Activated naive CD4-positive, alpha-beta T cell treated with anti-CD3 and anti-CD28 coated beads, Interleukin-2, amount 50 U/mL, for 24 hours (primary cell): ENCODE data around the gene TALDO1.
A peak's percentile ranks its signal among the peaks of the same experiment; 100 is the strongest.

ENCODE experiments used
- H3K27ac Mint-ChIP-seq: one replicate; pipeline ENCODE4 v1.8.0; 2021; ENCODE audit warnings: mild to moderate bottlenecking, mixed read lengths
- H3K27me3 Mint-ChIP-seq: one replicate; pipeline ENCODE4 v1.8.0; 2021; ENCODE audit warnings: mixed read lengths
- H3K36me3 Mint-ChIP-seq: one replicate; pipeline ENCODE4 v1.8.0; 2021; ENCODE audit warnings: mixed read lengths
- H3K4me1 Mint-ChIP-seq: one replicate; pipeline ENCODE4 v1.8.0; 2021; ENCODE audit warnings: mixed read lengths
- H3K4me3 Mint-ChIP-seq: one replicate; pipeline ENCODE4 v1.8.0; 2021; ENCODE audit warnings: mild to moderate bottlenecking, mixed read lengths
- H3K9me3 Mint-ChIP-seq: one replicate; pipeline ENCODE4 v1.8.0; 2021; ENCODE audit warnings: mixed read lengths

The TALDO1 gene

DNA sequence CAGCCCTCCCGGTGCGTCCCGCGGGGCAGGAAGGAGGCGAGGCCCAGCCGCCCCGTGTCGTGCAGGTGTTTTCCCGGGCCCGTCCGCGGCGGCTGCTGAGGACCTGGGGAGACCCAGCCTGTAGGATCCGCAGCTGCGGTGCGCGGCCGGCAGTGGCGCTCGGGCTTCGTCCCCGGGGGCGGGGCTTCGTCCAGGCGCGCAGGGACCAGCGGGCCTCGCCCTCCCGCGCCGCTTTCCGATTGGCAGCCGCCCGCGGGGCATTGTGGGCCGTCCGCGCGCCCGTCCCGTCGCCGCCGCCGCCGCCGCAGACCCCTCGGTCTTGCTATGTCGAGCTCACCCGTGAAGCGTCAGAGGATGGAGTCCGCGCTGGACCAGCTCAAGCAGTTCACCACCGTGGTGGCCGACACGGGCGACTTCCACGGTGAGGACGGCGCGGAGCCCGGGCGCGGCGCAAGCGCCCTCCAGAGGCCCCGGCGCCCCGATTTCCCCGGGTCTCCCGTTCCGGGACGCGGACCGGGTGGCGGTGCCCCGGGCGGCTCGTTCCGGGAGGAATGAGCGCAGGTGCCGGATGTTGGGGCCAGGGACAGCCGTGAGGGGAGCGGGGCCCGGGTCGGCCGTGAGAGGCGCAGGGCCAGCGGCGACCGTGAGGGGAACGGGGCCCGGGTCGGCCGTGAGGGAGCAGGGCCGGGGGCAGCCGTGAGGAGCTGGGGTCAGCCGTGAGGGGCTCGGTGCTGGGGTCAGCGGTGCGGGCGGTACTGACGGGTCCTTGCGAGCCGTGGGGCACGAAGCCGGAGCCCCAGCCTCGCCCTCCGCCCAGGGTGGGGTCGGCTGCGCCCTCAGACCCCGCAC lies at the start of gene TALDO1:
TALDO1 (plus strand) TSS at position 307 of the 849 bp plus-strand sequence; CDS start at position 325, 18 bp downstream.
- H3K27me3 Mint-ChIP-seq: no peaks in the 10 kb centered on the region
- peak within 1 kb of the TSS; percentile 94 for H3K27ac Mint-ChIP-seq
- no peaks in the 10 kb centered on the region for H3K36me3 Mint-ChIP-seq
- no peaks in the 10 kb centered on the region for H3K9me3 Mint-ChIP-seq
- H3K4me1 Mint-ChIP-seq: peaks cover 14% of the 10 kb centered on the region
- peak within 1 kb of the TSS; percentile 90 for H3K4me3 Mint-ChIP-seq

DNA sequence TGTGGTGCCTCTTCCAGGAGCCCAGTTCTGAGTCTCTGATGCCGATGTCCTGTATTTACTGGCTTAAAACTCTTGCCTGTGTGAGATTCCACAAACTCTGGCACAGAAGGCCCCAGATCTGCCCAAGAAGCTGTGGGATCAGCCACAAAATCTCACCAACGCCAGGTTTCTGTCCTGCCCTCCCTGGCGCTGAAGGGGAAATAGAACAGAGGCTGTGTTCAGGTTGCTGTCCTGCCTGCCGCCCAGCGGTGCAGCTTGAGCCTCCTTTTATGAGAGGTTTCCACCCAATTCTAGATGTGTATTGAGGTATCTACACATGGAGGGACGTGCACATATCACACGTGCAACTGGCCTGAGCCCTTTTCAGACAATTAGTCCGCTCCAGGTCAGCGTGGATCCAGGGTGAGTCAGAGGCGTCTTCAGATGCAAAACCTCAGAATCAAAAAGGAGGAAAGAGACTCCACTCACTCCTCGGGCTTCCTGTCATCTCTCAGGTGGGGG lies 49.4 kb upstream of the TALDO1 start:
- Mint-ChIP-seq H3K4me1 (peaks cover 30% of the 10 kb centered on the region), H3K9me3 (no peaks in the 10 kb centered on the region), H3K27ac (no peak overlapping the region), H3K4me3 (peak overlapping the region; percentile 53), H3K36me3 (no peaks in the 10 kb centered on the region), H3K27me3 (no peaks in the 10 kb centered on the region)

DNA sequence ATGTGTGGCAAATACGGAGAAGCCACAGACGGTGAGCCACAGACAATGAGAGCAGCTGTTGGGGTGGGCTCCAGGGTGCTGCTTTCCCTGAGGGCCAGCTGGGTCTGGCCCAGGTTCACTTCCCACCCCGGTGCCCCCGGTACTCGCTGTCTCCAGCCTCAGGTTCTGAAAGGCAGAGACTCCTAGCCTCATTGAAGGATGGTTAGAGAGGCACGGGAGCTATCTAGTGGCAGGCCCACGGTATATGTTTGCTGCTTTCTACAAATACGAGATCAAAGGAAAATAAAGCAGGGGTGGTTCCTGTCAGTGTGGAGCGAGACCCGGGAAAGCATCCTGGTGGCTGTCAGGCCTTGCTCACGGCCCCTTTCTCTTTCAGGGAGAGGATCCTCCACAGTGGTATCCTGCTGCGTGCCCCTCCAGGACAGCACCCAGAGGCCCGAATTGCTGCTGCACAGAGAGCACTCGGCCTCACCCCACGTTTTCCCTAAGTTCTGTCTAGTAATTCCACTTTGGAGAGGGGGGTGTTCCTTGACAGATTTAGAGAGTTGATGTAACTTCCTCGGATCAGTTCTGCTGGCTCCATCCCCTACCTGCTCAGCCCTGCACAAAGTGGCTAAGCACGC lies 48.7 kb upstream of the TALDO1 start:
- no peaks in the 10 kb centered on the region for H3K9me3 Mint-ChIP-seq
- H3K27ac Mint-ChIP-seq: no peak overlapping the region
- peaks cover 22% of the 10 kb centered on the region for H3K4me1 Mint-ChIP-seq
- H3K4me3 Mint-ChIP-seq: no peak overlapping the region
- no peaks in the 10 kb centered on the region for H3K36me3 Mint-ChIP-seq
- H3K27me3 Mint-ChIP-seq: no peaks in the 10 kb centered on the region

DNA sequence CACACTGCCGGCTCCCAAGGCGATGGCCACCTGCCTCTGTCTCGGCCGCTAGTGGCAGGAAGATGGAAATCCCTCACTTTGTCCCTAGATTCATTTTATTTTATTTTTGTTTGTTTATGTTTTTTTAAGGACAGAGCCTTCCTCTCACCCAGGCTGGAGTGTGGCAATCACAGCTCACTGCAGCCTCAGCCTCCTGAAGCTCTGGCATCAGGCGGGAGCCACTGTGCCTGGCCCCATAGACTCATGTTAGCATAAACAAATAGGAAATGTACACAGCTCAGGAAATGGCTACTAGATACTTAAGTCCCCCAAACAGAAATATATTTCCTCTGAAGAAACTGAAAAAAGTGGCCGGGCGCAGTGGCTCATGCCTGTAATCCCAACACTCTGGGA lies 48.2 kb upstream of the TALDO1 start:
- H3K27me3 Mint-ChIP-seq: no peaks in the 10 kb centered on the region
- no peaks in the 10 kb centered on the region for H3K36me3 Mint-ChIP-seq
- H3K4me3 Mint-ChIP-seq: no peak overlapping the region
- no peaks in the 10 kb centered on the region for H3K9me3 Mint-ChIP-seq
- peaks cover 20% of the 10 kb centered on the region for H3K4me1 Mint-ChIP-seq
- no peak overlapping the region for H3K27ac Mint-ChIP-seq

DNA sequence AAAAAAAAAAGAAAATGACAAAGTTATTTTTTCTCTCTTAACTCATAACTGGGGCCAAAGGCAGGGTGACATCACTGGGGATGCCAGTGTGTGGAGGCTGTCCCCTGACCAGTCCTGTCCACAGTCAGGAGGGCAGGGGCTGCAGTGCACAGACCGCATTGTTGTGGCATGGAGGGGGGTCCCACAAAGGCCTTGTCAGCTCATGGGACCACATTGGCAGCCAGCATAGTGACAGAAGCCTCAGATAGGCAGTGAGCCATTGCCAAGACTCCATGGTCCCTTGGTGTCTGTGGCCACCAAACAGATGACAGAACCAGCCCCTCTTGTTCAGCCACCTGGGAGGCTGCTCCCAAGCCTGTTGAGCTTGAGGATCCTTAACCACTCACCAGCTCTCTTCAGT lies 47.5 kb upstream of the TALDO1 start:
- Mint-ChIP-seq H3K4me3 (no peak overlapping the region), H3K36me3 (no peaks in the 10 kb centered on the region), H3K27ac (no peak overlapping the region), H3K27me3 (no peaks in the 10 kb centered on the region), H3K9me3 (no peaks in the 10 kb centered on the region), H3K4me1 (peaks cover 20% of the 10 kb centered on the region)

DNA sequence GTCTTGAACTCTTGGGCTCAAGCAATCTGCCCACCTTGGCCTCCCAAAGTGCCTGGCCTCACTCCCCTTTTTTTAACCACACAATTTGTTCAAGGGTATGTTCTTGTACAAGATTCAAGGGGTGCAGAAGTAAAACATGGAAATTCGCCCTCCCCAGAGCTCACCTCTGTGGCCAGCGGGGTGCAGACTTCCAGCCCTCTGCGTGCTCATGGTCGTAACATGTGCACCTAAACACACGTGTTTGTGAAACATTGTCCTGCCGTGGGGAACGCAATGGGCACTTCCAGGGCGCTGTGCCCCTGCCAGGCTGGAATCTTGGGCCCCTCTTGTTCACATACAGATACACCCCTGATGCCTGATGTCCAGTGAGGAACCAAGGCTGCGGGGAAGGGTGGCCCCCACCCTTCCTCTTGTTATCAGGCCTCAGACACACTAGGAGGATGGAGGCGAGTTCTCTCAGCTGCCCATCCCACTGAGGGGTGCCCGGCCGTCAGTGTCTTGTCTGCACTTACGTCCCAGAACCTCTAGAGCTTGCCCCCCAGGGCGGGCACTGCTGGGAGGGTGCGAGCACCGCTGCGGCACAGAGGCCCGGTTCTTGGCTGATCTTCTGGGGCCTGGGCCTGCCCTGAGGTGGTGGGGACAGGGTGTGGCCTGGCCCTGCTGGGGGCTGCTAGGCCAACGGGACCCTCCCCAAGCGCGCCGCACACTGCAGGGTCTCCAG lies 45.4 kb upstream of the TALDO1 start:
- no peaks in the 10 kb centered on the region for H3K9me3 Mint-ChIP-seq
- H3K27me3 Mint-ChIP-seq: no peaks in the 10 kb centered on the region
- H3K36me3 Mint-ChIP-seq: no peaks in the 10 kb centered on the region
- H3K4me3 Mint-ChIP-seq: no peak overlapping the region
- peaks cover 14% of the 10 kb centered on the region for H3K4me1 Mint-ChIP-seq
- no peak overlapping the region for H3K27ac Mint-ChIP-seq

DNA sequence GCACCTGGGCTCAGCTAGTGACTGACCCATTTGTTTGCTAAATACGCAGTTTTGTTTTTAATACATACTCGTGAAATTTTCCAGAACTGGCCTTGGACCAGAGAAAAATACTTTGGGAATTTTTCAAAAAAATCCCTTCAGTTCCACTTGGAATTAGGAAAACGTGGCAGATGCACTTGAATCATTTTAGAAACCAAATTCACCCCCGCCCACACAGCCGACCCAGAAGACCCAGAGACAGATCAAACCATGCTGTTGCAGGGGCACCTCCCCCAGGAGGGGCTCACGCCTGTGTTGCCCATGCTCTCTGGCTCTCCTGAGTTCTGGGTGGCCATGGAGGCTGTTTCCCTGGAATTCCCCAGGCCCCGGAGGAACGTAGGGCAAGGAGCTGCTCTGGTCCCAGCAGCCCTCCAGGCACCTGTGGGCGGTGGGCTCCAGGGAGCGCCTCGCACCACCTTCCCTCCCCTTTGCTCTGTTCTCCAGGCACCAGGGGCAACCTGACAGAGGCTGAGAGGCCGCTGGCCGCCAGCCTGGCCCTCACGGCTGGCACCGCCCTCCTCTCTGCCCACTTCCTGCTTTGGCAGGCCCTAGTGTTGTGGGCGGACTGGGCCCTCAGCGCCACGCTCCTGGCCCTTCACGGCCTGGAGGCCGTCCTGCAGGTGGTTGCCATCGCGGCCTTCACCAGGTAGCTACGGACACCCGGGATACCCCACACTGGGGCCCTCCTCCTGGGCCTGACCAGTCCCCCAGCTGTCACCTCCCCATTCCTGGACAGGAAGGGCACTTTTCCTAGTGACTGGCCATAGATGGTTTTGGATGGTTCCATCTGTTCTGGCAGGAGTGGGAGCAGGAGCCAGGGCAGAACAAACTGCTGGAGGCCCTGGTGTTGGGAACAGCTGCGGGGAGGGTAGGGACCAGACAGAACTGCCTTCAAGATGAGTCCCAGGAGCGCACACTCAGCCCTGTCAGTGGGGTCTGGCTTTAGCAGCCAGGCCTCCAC lies 44.5 kb upstream of the TALDO1 start:
- Mint-ChIP-seq H3K4me3 (no peak overlapping the region), H3K27ac (no peak overlapping the region), H3K27me3 (no peaks in the 10 kb centered on the region), H3K4me1 (peaks cover 7% of the 10 kb centered on the region), H3K9me3 (no peaks in the 10 kb centered on the region), H3K36me3 (no peaks in the 10 kb centered on the region)

DNA sequence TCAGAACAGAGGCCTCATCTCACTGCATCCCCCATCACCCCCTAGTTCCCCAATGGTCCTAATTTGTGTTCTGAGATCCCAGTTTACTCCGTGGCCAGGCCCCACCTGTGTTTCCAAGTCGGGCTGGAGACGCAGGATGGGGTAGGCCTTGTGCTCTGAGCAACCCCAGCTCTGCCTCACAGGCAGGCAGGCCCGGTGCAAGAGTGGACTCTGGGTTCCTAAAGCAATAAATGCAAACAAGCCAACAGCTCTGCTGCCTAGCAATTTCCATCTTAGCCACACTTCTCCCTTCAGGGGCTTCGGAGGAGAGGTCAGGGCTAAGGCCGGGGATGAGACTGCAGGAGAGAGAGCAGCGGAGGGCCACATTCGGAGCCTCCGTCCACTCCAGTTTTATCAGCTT lies 43.8 kb upstream of the TALDO1 start:
- Mint-ChIP-seq H3K27me3 (no peaks in the 10 kb centered on the region), H3K4me1 (no peaks in the 10 kb centered on the region), H3K4me3 (no peak overlapping the region), H3K27ac (no peak overlapping the region), H3K36me3 (no peaks in the 10 kb centered on the region), H3K9me3 (no peaks in the 10 kb centered on the region)

DNA sequence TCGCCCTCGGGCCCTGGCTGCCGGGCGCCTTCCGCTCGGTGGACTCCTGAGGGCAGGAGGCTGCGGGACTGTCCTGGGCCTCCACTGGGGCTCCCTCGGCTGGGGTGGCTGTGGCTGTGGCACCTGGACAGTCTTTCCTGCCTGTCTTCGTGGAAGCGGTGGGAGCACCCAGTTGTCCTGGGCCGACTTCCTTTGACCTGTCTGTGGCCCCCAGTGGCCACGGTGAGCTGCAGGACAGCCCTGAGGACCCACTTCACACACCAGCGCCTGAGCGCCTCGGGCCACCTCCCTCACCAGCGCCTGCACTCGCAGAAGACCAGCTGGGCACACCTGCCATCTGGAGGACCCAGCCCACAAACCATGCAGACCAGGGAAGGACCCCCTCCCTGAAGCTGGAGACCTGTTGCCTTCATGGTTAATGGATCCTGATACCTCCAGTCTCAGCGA lies 43.0 kb upstream of the TALDO1 start:
- Mint-ChIP-seq H3K36me3 (no peaks in the 10 kb centered on the region), H3K27ac (no peak overlapping the region), H3K4me3 (no peak overlapping the region), H3K4me1 (no peaks in the 10 kb centered on the region), H3K27me3 (no peaks in the 10 kb centered on the region), H3K9me3 (no peaks in the 10 kb centered on the region)

DNA sequence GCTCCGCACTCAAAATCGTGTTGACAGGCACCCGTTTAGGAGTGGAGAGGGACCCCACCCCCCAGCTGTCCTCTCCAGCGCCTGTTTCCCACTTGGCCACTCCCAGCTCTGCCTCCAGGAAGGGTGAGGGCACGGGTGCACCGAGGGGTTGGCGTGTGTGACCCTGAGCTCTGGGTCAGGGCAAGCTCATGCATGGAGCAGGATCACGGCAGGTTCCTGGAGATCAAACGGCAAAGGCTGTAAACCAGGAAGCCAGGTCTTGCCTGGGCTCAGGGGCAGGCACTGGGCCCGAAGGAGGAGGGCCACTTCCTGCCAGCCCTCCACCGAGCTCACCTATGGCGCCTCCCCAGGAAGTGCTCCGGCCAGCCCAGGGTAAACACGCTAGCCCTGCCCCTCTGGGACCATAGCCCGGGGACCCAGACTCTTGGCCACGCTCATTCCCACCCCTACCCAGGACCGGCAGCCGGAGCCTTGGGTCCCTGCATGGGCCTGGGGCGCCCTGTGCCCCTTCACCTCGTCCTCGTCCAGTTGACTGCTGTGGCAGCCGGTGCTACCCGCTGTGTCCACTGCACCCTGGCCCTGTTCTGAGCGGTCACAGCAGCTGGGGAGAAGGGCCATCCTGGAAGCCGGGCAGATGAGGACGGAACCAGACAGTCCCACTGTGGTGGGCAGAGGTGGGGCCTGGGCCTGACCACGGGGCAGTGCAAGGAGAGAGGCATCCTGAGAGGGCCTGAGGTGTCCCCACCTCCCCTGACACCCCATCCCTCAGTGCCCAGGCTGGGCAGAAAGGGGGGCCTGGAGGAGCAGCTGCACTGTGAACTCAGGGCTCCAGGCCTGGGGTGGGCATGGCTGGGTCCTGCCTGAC lies 42.3 kb upstream of the TALDO1 start:
- Mint-ChIP-seq H3K27me3 (no peaks in the 10 kb centered on the region), H3K4me1 (no peaks in the 10 kb centered on the region), H3K4me3 (no peak overlapping the region), H3K27ac (no peak overlapping the region), H3K9me3 (no peaks in the 10 kb centered on the region), H3K36me3 (no peaks in the 10 kb centered on the region)

DNA sequence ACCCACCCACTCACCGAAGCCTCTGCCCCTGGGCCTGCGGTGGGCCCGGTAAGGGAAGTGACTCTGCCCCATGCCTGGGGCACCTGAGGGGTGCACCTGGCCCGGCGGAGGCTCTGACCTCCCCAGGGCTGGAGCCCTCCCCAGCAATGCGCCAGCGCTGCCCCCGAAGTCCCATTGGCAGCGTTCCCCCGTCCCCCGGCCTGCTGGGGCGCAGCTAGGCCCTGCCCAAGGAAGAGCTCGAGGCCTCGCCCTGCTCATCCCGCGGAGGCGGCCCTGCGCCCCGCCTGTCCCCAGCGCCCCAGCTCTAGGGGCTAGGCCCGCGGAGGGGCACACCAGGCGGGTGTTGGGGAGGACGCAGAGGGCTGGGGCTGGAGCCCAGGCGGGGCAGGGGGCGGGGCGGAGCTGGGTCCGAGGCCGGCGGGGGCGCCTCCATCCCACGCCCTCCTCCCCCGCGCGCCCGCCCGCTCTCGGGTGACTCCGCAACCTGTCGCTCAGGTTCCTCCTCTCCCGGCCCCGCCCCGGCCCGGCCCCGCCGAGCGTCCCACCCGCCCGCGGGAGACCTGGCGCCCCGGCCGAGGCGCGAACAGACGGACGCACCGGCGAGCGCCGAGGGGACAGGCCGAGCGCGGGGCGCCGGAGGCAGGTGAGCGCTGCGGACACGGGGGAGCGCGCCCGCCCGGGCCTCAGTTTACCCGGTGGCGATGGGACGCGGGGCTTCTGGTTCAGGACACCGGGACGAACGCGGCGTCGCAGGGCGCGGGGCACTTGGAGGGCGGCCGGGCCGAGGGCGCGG lies 41.4 kb upstream of the TALDO1 start, which contains the start of gene EPS8L2:
EPS8L2 (plus strand) TSS at position 586 of the 793 bp plus-strand sequence. CDS start 3,177 bp downstream, outside the sequence.
- no peaks in the 10 kb centered on the region for H3K27me3 Mint-ChIP-seq

DNA sequence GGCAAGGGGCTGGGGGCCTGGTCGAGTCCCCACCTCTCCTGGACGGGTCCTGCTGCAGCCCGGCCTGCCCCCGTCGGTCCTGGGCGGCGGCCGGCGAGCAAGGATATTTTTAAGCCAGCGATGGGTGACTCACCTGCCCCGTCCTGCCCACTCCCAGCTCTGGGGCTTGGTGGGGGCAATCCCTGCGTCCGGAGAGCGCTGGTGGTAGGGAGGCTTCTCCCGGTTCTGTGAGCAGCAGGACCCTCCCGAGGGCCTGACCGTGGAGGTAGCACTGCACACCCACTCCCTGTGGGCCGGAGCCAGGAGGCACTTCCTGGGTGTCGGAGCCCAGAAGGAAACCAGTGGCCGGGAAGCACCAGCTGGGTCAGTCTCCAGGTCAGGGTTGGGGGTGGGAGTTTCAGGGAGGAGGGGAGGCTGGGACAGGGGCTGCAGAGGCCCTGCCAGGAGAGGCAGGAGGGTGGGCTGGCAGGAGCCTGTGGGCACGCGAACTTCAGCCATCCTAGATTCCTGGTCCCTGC lies 40.8 kb upstream of the TALDO1 start:
- peaks cover 6% of the 10 kb centered on the region for H3K4me1 Mint-ChIP-seq
- H3K4me3 Mint-ChIP-seq: no peak overlapping the region
- no peaks in the 10 kb centered on the region for H3K9me3 Mint-ChIP-seq
- H3K36me3 Mint-ChIP-seq: no peaks in the 10 kb centered on the region
- no peaks in the 10 kb centered on the region for H3K27me3 Mint-ChIP-seq
- no peak overlapping the region for H3K27ac Mint-ChIP-seq

More for the DNA sequence above, 41.4 kb upstream of the TALDO1 start, which contains the start of gene EPS8L2:
- Mint-ChIP-seq H3K36me3 (no peaks in the 10 kb centered on the region), H3K4me1 (peaks cover under 1% of the 10 kb centered on the region), H3K27ac (no peak within 1 kb of the TSS), H3K9me3 (no peaks in the 10 kb centered on the region), H3K4me3 (no peak within 1 kb of the TSS)
